Hepatocyte (in vitro differentiated cells): Measurements from ENCODE around the gene KRTAP12-2.

Experiments used
- EZH2 ChIP-seq: fragments of 200-600 bp; sonication (generic); IDR thresholded peaks from 2 replicates; pipeline ENCODE4 v1.6.1; 2016; ENCODE audit warnings: antibody characterized with exemption, mild to moderate bottlenecking, borderline replicate concordance
- EZH2phosphoT487 ChIP-seq: fragments of 200-600 bp; sonication (generic); IDR thresholded peaks from one replicate; pipeline ENCODE4 v1.6.1; 2018; ENCODE audit warnings: antibody characterized with exemption, mild to moderate bottlenecking, low read depth, moderate library complexity; ENCODE audit not compliant: unreplicated experiment, severe bottlenecking
- TF ChIP-seq, protein P1 (sequence below): fragments of 200-600 bp; sonication (generic); IDR thresholded peaks from 2 replicates; pipeline ENCODE4 v1.5.1; 2016; ENCODE audit warnings: antibody characterized with exemption, mild to moderate bottlenecking; ENCODE audit not compliant: poor library complexity

- TF ChIP-seq, protein P1, sequence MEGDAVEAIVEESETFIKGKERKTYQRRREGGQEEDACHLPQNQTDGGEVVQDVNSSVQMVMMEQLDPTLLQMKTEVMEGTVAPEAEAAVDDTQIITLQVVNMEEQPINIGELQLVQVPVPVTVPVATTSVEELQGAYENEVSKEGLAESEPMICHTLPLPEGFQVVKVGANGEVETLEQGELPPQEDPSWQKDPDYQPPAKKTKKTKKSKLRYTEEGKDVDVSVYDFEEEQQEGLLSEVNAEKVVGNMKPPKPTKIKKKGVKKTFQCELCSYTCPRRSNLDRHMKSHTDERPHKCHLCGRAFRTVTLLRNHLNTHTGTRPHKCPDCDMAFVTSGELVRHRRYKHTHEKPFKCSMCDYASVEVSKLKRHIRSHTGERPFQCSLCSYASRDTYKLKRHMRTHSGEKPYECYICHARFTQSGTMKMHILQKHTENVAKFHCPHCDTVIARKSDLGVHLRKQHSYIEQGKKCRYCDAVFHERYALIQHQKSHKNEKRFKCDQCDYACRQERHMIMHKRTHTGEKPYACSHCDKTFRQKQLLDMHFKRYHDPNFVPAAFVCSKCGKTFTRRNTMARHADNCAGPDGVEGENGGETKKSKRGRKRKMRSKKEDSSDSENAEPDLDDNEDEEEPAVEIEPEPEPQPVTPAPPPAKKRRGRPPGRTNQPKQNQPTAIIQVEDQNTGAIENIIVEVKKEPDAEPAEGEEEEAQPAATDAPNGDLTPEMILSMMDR = no peak
- TF ChIP-seq EZH2 = no peak
- no peak for TF ChIP-seq EZH2phosphoT487
Observed at GRCh38 chr21:44650973-44651675, 15.6 kb downstream of the KRTAP12-2 start.
